K562 (cell line): ENCODE data around the gene ADCY1. TPM values are rescaled to one million over a fixed set of nuclear protein-coding genes. Genes with fewer than 3 reads are reported as not detected.

Experiments
- ATAC-seq: fragments of 200-7000 bp; cut with Tn5 transposase; 3 replicates; pipeline ENCODE4 v1.9.1; 2020; ENCODE audit warnings: moderate library complexity
- BruUV-seq: library from RNA; stranded (reverse); fragments of 400-500 nt; replicated peaks from 2 replicates; lab custom pipeline; 2021; lab: Mats Ljungman, UMichigan
- CTCF ChIA-PET: fragments of 300-600 bp; formaldehyde crosslinking; extraction: SDS; loops from one replicate; lab custom pipeline; 2021; ENCODE audit warnings: low intra/inter-chr PET ratio; lab: Yijun Ruan, JAX
- POLR2A ChIA-PET: fragments of 300-600, 350-650 bp; sonication (Branson Sonifier 250); formaldehyde crosslinking; extraction: SDS; loops from one replicate; lab custom pipeline; 2021; ENCODE audit warnings: antibody characterized with exemption, inconsistent platforms; lab: Yijun Ruan, JAX
- DNase-seq, 4 experiments: peaks; one replicate each; pipeline versions ENCODE4 v3.0.0 to v3.0.0-alpha.2; 2011 to 2018; ENCODE audit warnings: low spot score in 3 of 4, mixed read lengths in 3 of 4; ENCODE audit errors: extremely low read depth in 1 of 4
- FAIRE-seq: peaks from 2 replicates; lab custom pipeline; 2011; peaks lifted over from hg19 to GRCh38; lab: Jason Lieb, UNC
- H2AFZ ChIP-seq: 2 replicates; pipeline ENCODE4 v1.6.0; 2011; ENCODE audit warnings: low read depth, low read length, control low read depth, inconsistent platforms
- H3K27ac ChIP-seq: fragments of 200-600 bp; 3 replicates; pipeline ENCODE4 v1.8.0; 2011; ENCODE audit warnings: low read depth, mild to moderate bottlenecking, control low read depth, inconsistent platforms, low read length, moderate library complexity, mixed read lengths; ENCODE audit errors: extremely low read depth
- H3K27me3 ChIP-seq, 2 experiments: fragments of 300-600 bp in 1 of 2; 2 replicates in 1 of 2; 3 replicates in 1 of 2; pipeline versions ENCODE4 v1.6.0 to v1.8.0; 2011; ENCODE audit warnings: inconsistent platforms in 2 of 2, low read length in 2 of 2, mild to moderate bottlenecking in 1 of 2, mixed read lengths in 1 of 2, moderate library complexity in 1 of 2; ENCODE audit not compliant: control insufficient read depth in 2 of 2, insufficient read depth in 2 of 2
- H3K36me3 ChIP-seq: fragments of 300-600 bp; 3 replicates; pipeline ENCODE4 v1.8.0; 2011; ENCODE audit warnings: mild to moderate bottlenecking, low read length, inconsistent platforms; ENCODE audit not compliant: control insufficient read depth, insufficient read depth
- H3K4me1 ChIP-seq, 2 experiments: fragments of 200-600 bp in 1 of 2; replicated peaks in 1 of 2; 2 replicates in 1 of 2; 3 replicates in 1 of 2; pipeline versions ENCODE4 v1.5.1 to v1.8.0; 2011; ENCODE audit warnings: inconsistent platforms in 2 of 2, low read length in 2 of 2, mild to moderate bottlenecking in 1 of 2, mixed read lengths in 1 of 2, moderate library complexity in 1 of 2; ENCODE audit not compliant: control insufficient read depth in 2 of 2, insufficient read depth in 2 of 2
- H3K4me2 ChIP-seq: 2 replicates; pipeline ENCODE4 v1.6.1; 2011; ENCODE audit warnings: low read length, control low read depth, inconsistent platforms, mixed read lengths; ENCODE audit not compliant: insufficient read depth
- H3K4me3 ChIP-seq: fragments of 200-600 bp; sonication (generic), shearing (Covaris generic); 2 replicates; pipeline ENCODE4 v1.5.1; 2016; ENCODE audit warnings: control low read depth, inconsistent platforms
- H3K79me2 ChIP-seq: fragments of 200-600 bp; 3 replicates; pipeline ENCODE4 v1.8.0; 2011; ENCODE audit warnings: low read length, inconsistent platforms; ENCODE audit not compliant: control insufficient read depth, insufficient read depth
- H3K9ac ChIP-seq, 2 experiments: 2 replicates each; pipeline versions ENCODE4 v1.6.0 to v1.6.1; 2011; ENCODE audit warnings: low read depth in 2 of 2, low read length in 2 of 2, control low read depth in 1 of 2, inconsistent platforms in 1 of 2, mild to moderate bottlenecking in 1 of 2, mixed read lengths in 1 of 2; ENCODE audit not compliant: insufficient read depth in 1 of 2
- H3K9me1 ChIP-seq: one replicate; pipeline ENCODE4 v1.6.0; 2011; ENCODE audit warnings: inconsistent platforms, mild to moderate bottlenecking, low read length, moderate library complexity; ENCODE audit not compliant: control insufficient read depth, insufficient read depth
- H3K9me3 ChIP-seq: replicated peaks from 2 replicates; pipeline ENCODE4 v1.5.1; 2011; ENCODE audit warnings: low read depth, low read length, inconsistent platforms; ENCODE audit not compliant: control insufficient read depth, insufficient read depth
- H4K20me1 ChIP-seq: replicated peaks from 2 replicates; pipeline ENCODE4 v1.6.1; 2011; ENCODE audit warnings: low read length, inconsistent platforms, mixed read lengths; ENCODE audit not compliant: control insufficient read depth, insufficient read depth
- ASH1L ChIP-seq: fragments of 450-650 bp; IDR thresholded peaks from 2 replicates; pipeline ENCODE4 v1.6.1; 2018; ENCODE audit warnings: borderline replicate concordance, mild to moderate bottlenecking, low read depth; ENCODE audit not compliant: partially characterized antibody
- ELF4 ChIP-seq: fragments of 450-650 bp; formaldehyde crosslinking; IDR thresholded peaks from 2 replicates; pipeline ENCODE4 v1.4.0; 2022; ENCODE audit warnings: missing genetic modification characterization
- ILK ChIP-seq: fragments of 450-650 bp; IDR thresholded peaks from 2 replicates; pipeline ENCODE4 v1.6.1; 2016; ENCODE audit warnings: missing genetic modification characterization, low read depth, mild to moderate bottlenecking, missing compliant biosample characterization, moderate library complexity, borderline replicate concordance
- MAFK ChIP-seq: IDR thresholded peaks from 2 replicates; pipeline ENCODE4 v1.6.1; 2011; ENCODE audit warnings: low read length, improper control_type of control experiment
- SAFB2 ChIP-seq: fragments of 200-400 bp; formaldehyde crosslinking; IDR thresholded peaks from 2 replicates; pipeline ENCODE4 v1.6.1; 2018; ENCODE audit warnings: borderline replicate concordance, low read length, low read depth, moderate library complexity; ENCODE audit not compliant: severe bottlenecking
- SMARCB1 ChIP-seq: IDR thresholded peaks from 2 replicates; pipeline ENCODE4 v1.6.1; 2011; ENCODE audit warnings: improper control_type of control experiment, low read depth; ENCODE audit not compliant: insufficient read length
- SRF ChIP-seq, 2 experiments: fragments of 250-450, 450-650 bp in 1 of 2; sonication (Bioruptor Pico) in 1 of 2; sonication (generic) in 1 of 2; formaldehyde crosslinking; IDR thresholded peaks; 2 replicates each; pipeline versions ENCODE4 v1.5.0 to v1.5.1; 2020 to 2022; ENCODE audit warnings: mild to moderate bottlenecking in 1 of 2, missing genetic modification reagents in 1 of 2
- TRIM28 ChIP-seq: fragments of 450-650 bp; IDR thresholded peaks from 2 replicates; pipeline ENCODE4 v1.6.1; 2017
- ZNF124 ChIP-seq: sonication (generic); formaldehyde crosslinking; IDR thresholded peaks from 2 replicates; pipeline ENCODE4 v1.8.1; 2022; ENCODE audit warnings: missing genetic modification reagents
- ZNF134 ChIP-seq: fragments of 250-450 bp; sonication (Bioruptor Pico); conservative IDR thresholded peaks from 2 replicates; pipeline ENCODE4 v1.4.0; 2020
- ZNF224 ChIP-seq: sonication (generic); formaldehyde crosslinking; IDR thresholded peaks from 2 replicates; pipeline ENCODE4 v1.8.0; 2022; ENCODE audit warnings: mild to moderate bottlenecking, missing genetic modification reagents
- ZNF57 ChIP-seq: fragments of 450-650 bp; formaldehyde crosslinking; IDR thresholded peaks from 2 replicates; pipeline ENCODE4 v1.4.0; 2020; ENCODE audit warnings: mild to moderate bottlenecking, moderate library complexity
- ZNF76 ChIP-seq: fragments of 250-450 bp; sonication (Bioruptor Pico); IDR thresholded peaks from 2 replicates; pipeline ENCODE4 v1.4.0; 2020; ENCODE audit warnings: mild to moderate bottlenecking, moderate library complexity, borderline replicate concordance
- WGBS: fragments of 100-300 bp; shearing (Covaris generic); methylation state at CpG from one replicate; pipeline ENCODE4 v1.1.6; 2016; ENCODE audit warnings: low coverage, mixed read lengths; ENCODE audit not compliant: insufficient coverage; ENCODE audit errors: missing lambda C conversion rate; 5-methylcytosine and 5-hydroxymethylcytosine counted together
- in situ Hi-C: fragments of 300-500 bp; cut with MboI; formaldehyde crosslinking; loops from 4 replicates; pipeline ENCODE4 v1.15.0; 2018; ENCODE audit warnings: inconsistent platforms, mixed read lengths
- intact Hi-C: fragments of 100-400 bp; cut with micrococcal nuclease; formaldehyde crosslinking; loops from 2 replicates; pipeline ENCODE4 v1.14.2; 2022
- polyA plus RNA-seq, 8 experiments: library from polyadenylated mRNA; depleted of rRNA in 4 of 8; stranded (reverse) in 5 of 8; unstranded in 3 of 8; fragments of >200 nt; fragmentation: Nextera tagmentation in 2 of 8; fragmentation: Illumina TruSeq in 1 of 8; extraction: Ambion mirVana in 2 of 8; extraction: Trizol in 1 of 8; gene quantifications; 2 replicates each; pipeline versions ENCODE4 v1.2.1 to v1.2.3, GENCODE V29; 2011 to 2014; ENCODE audit warnings: inconsistent platforms in 1 of 8, missing spikeins in 1 of 8
- total RNA-seq, 7 experiments: library from RNA; depleted of rRNA in 6 of 7; stranded (reverse); fragments of >200 nt in 6 of 7; fragmentation: Illumina TruSeq in 2 of 7; extraction: Trizol in 2 of 7; gene quantifications; 2 replicates each; pipeline versions ENCODE4 v1.2.1 to v1.2.3, GENCODE V29; 2011 to 2021; ENCODE audit warnings: low replicate concordance in 1 of 7
- TF ChIP-seq, protein P1 (sequence below): fragments of 450-650 bp; IDR thresholded peaks from 2 replicates; pipeline ENCODE4 v1.6.1; 2016; ENCODE audit warnings: mild to moderate bottlenecking, moderate library complexity

The ADCY1 gene
- total and polyA plus RNA-seq, 9 of the 15 experiments (the other 6 are each of a cell fraction or from before 2014, with no cell fraction given) = under 0.01 to 0.18 (median 0.10) TPM; not detected in 4

DNA sequence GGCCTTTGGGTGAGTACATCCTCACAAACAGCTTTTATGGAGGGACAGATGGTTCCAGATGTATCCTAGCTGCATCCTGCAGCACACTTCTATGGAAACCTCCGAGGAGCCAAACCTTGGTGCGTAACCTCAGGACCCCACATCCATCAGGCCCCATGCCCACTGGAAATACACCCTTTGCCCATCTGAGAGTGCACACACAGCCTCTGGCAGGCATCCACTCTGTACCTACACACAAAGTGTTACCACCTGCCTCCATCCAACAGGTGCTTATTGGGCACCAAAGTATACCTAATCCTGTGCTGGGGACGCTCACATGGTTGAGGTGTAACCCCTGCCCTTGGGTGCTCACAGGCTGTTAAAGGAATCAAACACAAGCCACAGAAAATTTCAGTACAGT, 117.9 kb downstream of the ADCY1 start:
- FAIRE-seq (no peak), DNase-seq (no peak), ATAC-seq (no peak)
- BruUV-seq = no TSS peak
- Histone ChIP-seq H3K36me3 (no peaks in the 10 kb centered on the region), H3K4me3 (no peak overlapping the region), H3K4me1 (no peaks in the 10 kb centered on the region; a peak in 1 of 5 replicates), H3K79me2 (no peaks in the 10 kb centered on the region), H3K27ac (no peak overlapping the region), H3K9ac (no peak overlapping the region), H3K27me3 (peaks cover 3 to 22% of the 10 kb centered on the region in 2 experiments; a peak in 2 of 5 replicates), H3K9me3 (no peaks in the 10 kb centered on the region), H4K20me1 (no peaks in the 10 kb centered on the region; the same call in 1 of the 2 replicates), H3K4me2 (no peak overlapping the region), H2AFZ (no peak overlapping the region), H3K9me1 (no peaks in the 10 kb centered on the region)
- ChIA-PET POLR2A (no interaction called here), CTCF (no interaction called here)
- intact Hi-C loops (no loop called here), in situ Hi-C loops (no loop called here)
- WGBS = 0% methylated on average over 3 of the region's 3 CpGs
- TF ChIP-seq ZNF57 (CRISPR knock-in tag) (no peak), SAFB2 (no peak), SRF (CRISPR knock-in tag; IDR thresholded peaks at IDR 0.05) (no peak), ZNF124 (no peak), MAFK (no peak), ZNF76 (CRISPR knock-in tag) (no peak), ASH1L (no peak), TRIM28 (no peak), SMARCB1 (no peak), ZNF134 (no peak), ELF4 (CRISPR knock-in tag) (no peak), ILK (tag) (no peak), ZNF224 (no peak)
- TF ChIP-seq, protein P1, sequence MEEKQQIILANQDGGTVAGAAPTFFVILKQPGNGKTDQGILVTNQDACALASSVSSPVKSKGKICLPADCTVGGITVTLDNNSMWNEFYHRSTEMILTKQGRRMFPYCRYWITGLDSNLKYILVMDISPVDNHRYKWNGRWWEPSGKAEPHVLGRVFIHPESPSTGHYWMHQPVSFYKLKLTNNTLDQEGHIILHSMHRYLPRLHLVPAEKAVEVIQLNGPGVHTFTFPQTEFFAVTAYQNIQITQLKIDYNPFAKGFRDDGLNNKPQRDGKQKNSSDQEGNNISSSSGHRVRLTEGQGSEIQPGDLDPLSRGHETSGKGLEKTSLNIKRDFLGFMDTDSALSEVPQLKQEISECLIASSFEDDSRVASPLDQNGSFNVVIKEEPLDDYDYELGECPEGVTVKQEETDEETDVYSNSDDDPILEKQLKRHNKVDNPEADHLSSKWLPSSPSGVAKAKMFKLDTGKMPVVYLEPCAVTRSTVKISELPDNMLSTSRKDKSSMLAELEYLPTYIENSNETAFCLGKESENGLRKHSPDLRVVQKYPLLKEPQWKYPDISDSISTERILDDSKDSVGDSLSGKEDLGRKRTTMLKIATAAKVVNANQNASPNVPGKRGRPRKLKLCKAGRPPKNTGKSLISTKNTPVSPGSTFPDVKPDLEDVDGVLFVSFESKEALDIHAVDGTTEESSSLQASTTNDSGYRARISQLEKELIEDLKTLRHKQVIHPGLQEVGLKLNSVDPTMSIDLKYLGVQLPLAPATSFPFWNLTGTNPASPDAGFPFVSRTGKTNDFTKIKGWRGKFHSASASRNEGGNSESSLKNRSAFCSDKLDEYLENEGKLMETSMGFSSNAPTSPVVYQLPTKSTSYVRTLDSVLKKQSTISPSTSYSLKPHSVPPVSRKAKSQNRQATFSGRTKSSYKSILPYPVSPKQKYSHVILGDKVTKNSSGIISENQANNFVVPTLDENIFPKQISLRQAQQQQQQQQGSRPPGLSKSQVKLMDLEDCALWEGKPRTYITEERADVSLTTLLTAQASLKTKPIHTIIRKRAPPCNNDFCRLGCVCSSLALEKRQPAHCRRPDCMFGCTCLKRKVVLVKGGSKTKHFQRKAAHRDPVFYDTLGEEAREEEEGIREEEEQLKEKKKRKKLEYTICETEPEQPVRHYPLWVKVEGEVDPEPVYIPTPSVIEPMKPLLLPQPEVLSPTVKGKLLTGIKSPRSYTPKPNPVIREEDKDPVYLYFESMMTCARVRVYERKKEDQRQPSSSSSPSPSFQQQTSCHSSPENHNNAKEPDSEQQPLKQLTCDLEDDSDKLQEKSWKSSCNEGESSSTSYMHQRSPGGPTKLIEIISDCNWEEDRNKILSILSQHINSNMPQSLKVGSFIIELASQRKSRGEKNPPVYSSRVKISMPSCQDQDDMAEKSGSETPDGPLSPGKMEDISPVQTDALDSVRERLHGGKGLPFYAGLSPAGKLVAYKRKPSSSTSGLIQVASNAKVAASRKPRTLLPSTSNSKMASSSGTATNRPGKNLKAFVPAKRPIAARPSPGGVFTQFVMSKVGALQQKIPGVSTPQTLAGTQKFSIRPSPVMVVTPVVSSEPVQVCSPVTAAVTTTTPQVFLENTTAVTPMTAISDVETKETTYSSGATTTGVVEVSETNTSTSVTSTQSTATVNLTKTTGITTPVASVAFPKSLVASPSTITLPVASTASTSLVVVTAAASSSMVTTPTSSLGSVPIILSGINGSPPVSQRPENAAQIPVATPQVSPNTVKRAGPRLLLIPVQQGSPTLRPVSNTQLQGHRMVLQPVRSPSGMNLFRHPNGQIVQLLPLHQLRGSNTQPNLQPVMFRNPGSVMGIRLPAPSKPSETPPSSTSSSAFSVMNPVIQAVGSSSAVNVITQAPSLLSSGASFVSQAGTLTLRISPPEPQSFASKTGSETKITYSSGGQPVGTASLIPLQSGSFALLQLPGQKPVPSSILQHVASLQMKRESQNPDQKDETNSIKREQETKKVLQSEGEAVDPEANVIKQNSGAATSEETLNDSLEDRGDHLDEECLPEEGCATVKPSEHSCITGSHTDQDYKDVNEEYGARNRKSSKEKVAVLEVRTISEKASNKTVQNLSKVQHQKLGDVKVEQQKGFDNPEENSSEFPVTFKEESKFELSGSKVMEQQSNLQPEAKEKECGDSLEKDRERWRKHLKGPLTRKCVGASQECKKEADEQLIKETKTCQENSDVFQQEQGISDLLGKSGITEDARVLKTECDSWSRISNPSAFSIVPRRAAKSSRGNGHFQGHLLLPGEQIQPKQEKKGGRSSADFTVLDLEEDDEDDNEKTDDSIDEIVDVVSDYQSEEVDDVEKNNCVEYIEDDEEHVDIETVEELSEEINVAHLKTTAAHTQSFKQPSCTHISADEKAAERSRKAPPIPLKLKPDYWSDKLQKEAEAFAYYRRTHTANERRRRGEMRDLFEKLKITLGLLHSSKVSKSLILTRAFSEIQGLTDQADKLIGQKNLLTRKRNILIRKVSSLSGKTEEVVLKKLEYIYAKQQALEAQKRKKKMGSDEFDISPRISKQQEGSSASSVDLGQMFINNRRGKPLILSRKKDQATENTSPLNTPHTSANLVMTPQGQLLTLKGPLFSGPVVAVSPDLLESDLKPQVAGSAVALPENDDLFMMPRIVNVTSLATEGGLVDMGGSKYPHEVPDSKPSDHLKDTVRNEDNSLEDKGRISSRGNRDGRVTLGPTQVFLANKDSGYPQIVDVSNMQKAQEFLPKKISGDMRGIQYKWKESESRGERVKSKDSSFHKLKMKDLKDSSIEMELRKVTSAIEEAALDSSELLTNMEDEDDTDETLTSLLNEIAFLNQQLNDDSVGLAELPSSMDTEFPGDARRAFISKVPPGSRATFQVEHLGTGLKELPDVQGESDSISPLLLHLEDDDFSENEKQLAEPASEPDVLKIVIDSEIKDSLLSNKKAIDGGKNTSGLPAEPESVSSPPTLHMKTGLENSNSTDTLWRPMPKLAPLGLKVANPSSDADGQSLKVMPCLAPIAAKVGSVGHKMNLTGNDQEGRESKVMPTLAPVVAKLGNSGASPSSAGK = no peak
